ENCODE measurements around the gene HABP4. TPM values are rescaled to one million over a fixed set of nuclear protein-coding genes. Genes with fewer than 3 reads are reported as not detected.
A peak's percentile ranks its signal among the peaks of the same experiment; 100 is the strongest.

Gene HABP4
- total and polyA plus RNA-seq, 4 donors: 4.7 to 10.2 (median 8.2) TPM

- Histone ChIP-seq H3K4me1 (ENCODE audit: control insufficient read depth in 5 of 5, insufficient read depth in 5 of 5, low read length in 5 of 5) (peaks cover 0 to 14% (median 4%) of the 10 kb centered on the region in 5 donors), H3K4me3 (peak overlapping the region; percentile 80), H3K27me3 (ENCODE audit: control insufficient read depth in 3 of 3, insufficient read depth in 3 of 3, low read length in 2 of 3) (no peaks in the 10 kb centered on the region), H3K9me3 (ENCODE audit: control insufficient read depth in 4 of 4, insufficient read depth in 3 of 4, low read length in 3 of 4) (no peaks in the 10 kb centered on the region), H3K9ac (ENCODE audit: insufficient read depth in 1 of 2, low read length in 2 of 2) (no peak overlapping the region), H3K27ac (ENCODE audit: low read depth in 1 of 2, low read length in 1 of 2) (peak overlapping the region; percentile 91 to 100), H3K36me3 (ENCODE audit: control insufficient read depth in 4 of 4, insufficient read depth in 4 of 4, low read length in 4 of 4) (peaks cover 0 to 4% (median 0%) of the 10 kb centered on the region in 4 donors)
- DNase-seq: no peak
- no peak for TF ChIP-seq CTCF (IDR thresholded peaks at IDR 0.05; ENCODE audit: control extremely low read depth, extremely low read depth)
- WGBS, 2 donors: 0% methylated on average over 36 to 62 of the region's 62 CpGs
- no peak for ATAC-seq (ENCODE audit: insufficient read depth, low FRiP score)
These were observed 32.3 kb upstream of the HABP4 start for GRCh38 chr9:96417661-96418082.

GRCh38 chr9:96418083-96418919 is 31.7 kb upstream of the HABP4 start, which contains the start of gene ZNF367:
TSS of gene ZNF367 (minus strand) at chr9:96418370. CDS start at chr9:96418032, 338 bp downstream.
- DNase-seq (peak; percentile 99), ATAC-seq (ENCODE audit: insufficient read depth, low FRiP score) (peak; percentile 90)
- H3K36me3 ChIP-seq (ENCODE audit: control insufficient read depth in 4 of 4, insufficient read depth in 4 of 4, low read length in 4 of 4): peaks cover 0 to 4% (median 0%) of the 10 kb centered on the region in 4 donors
- peaks cover 0 to 14% (median 4%) of the 10 kb centered on the region in 5 donors for H3K4me1 ChIP-seq (ENCODE audit: control insufficient read depth in 5 of 5, insufficient read depth in 5 of 5, low read length in 5 of 5)
- WGBS, 2 donors: 0% methylated on average over 67 to 100 of the region's 100 CpGs
- peak within 1 kb of the TSS in 1 of 2 donors; percentile 76 for H3K9ac ChIP-seq (ENCODE audit: insufficient read depth in 1 of 2, low read length in 2 of 2)
- peak within 1 kb of the TSS; percentile 99 to 100 for H3K27ac ChIP-seq (ENCODE audit: low read depth in 1 of 2, low read length in 1 of 2)
- TF ChIP-seq CTCF (IDR thresholded peaks at IDR 0.05; ENCODE audit: control extremely low read depth, extremely low read depth): no peak
- peak within 1 kb of the TSS; percentile 80 for H3K4me3 ChIP-seq
- no peaks in the 10 kb centered on the region for H3K27me3 ChIP-seq (ENCODE audit: control insufficient read depth in 3 of 3, insufficient read depth in 3 of 3, low read length in 2 of 3)
- no peaks in the 10 kb centered on the region for H3K9me3 ChIP-seq (ENCODE audit: control insufficient read depth in 4 of 4, insufficient read depth in 3 of 4, low read length in 3 of 4)

DNA sequence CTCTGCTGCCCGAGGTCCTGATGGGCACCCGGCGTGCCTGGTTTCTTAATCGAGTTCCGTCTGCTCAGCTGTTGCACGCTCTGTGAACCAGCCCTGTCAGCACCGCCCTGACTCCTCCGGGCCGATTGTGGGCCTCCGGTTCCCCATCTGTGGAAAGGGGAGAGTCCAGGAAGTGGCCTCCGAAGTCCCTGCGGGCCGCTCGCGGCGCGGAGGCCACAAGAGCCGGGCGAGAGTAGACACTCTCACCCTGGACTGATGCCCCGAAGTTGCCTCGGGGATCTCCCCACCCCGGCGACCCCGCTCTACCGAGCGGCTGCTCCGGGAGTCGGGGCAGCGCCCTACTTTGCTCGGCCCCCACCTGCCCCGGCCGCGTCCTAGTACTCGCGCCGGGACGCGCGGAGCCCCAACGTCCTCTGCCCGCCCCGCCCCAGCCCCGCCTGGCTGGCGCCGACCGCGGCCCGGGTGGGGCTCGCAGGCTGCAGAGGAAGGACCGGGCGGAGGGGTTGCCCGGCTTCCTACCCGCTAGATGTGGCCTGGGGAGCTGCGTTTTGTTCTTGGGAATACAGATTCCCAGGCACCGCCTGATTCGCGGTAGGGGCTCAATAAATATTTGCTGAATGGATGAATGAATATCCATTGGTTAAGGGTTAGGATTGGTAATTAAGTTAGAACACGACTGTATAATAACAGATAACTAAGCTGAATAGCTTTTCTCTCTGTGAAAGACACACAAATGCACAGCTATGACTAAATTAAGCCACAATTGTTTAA is 30.9 kb upstream of the HABP4 start:
- no peaks in the 10 kb centered on the region for H3K27me3 ChIP-seq (ENCODE audit: control insufficient read depth in 3 of 3, insufficient read depth in 3 of 3, low read length in 2 of 3)
- peak; percentile 53 for ATAC-seq (ENCODE audit: insufficient read depth, low FRiP score)
- H3K4me3 ChIP-seq: peak overlapping the region; percentile 62
- no peaks in the 10 kb centered on the region for H3K9me3 ChIP-seq (ENCODE audit: control insufficient read depth in 4 of 4, insufficient read depth in 3 of 4, low read length in 3 of 4)
- peaks cover 0 to 4% (median 0%) of the 10 kb centered on the region in 4 donors for H3K36me3 ChIP-seq (ENCODE audit: control insufficient read depth in 4 of 4, insufficient read depth in 4 of 4, low read length in 4 of 4)
- peak overlapping the region in 1 of 2 donors; percentile 76 for H3K9ac ChIP-seq (ENCODE audit: insufficient read depth in 1 of 2, low read length in 2 of 2)
- peaks cover 0 to 14% (median 4%) of the 10 kb centered on the region in 5 donors for H3K4me1 ChIP-seq (ENCODE audit: control insufficient read depth in 5 of 5, insufficient read depth in 5 of 5, low read length in 5 of 5)
- WGBS, 2 donors: 0 to 1% methylated on average over 58 of the region's 58 CpGs
- peak overlapping the region; percentile 99 to 100 for H3K27ac ChIP-seq (ENCODE audit: low read depth in 1 of 2, low read length in 1 of 2)
- TF ChIP-seq CTCF (IDR thresholded peaks at IDR 0.05; ENCODE audit: control extremely low read depth, extremely low read depth): no peak
- DNase-seq: peak; percentile 65 to 75 (median 71)

Data from lung (tissue), 12 donors.